Stimulated activated CD8-positive, alpha-beta memory T cell treated with anti-CD3 and anti-CD28 coated beads, Interleukin-4, amount 100 ng/mL, for 1 hour (primary cell): Measurements from ENCODE around the gene MACC1.

ENCODE experiments used
- DNase-seq, 2 donors: peaks; one replicate each; pipeline ENCODE4 v3.0.0-alpha.2; 2020; ENCODE audit warnings: low read depth in 2 of 2, low spot score in 1 of 2

The MACC1 gene

DNA sequence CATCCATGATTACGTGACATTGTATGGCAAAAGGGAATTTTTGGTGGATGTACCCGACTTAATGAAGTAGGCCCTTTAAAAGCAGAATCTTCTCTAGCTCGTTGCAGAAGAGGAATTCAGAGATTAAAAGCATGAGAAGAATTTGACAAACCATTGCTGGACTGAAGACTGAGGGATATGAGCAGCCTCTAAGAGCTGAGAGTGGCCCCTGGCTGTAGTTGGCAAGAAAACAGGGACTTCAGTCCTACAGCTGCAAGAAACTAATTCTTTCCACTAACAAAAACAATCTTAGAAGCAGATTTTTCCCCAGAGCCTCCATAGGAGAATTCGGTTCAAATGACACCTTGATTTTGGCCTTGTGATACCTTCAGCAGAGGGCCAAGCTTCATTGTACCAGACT is 34.1 kb downstream of the MACC1 start:
- no peak for DNase-seq

DNA sequence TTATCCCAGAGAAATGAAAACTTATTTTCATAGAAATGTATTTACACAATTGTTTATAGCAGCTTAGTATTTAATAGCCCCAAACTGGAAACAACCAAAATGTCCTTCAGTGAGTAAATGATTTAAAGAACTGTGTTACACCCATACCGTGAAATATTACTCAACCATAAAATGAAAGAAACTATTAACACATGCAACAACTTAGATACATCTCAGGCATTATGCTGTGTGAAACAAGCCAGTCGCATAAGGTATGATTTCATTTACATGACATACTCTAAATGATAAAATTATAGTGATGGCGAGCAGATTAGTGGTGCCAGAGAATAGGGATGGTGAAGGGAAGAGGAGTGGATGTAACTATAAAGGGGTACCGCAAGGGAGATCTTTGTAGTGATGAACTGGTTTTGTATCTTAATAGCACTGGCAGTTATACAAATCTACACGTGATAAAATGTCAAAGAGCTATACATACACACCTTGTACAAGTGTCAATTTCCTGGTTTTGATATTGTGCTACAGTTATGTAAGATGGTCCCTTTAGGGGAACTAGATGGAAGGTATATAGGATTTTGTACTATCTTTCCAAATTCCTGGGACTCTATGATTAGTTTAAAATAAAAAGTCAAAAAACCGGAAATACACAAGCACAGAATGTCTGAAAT is 40.5 kb downstream of the MACC1 start:
- no peak for DNase-seq

DNA sequence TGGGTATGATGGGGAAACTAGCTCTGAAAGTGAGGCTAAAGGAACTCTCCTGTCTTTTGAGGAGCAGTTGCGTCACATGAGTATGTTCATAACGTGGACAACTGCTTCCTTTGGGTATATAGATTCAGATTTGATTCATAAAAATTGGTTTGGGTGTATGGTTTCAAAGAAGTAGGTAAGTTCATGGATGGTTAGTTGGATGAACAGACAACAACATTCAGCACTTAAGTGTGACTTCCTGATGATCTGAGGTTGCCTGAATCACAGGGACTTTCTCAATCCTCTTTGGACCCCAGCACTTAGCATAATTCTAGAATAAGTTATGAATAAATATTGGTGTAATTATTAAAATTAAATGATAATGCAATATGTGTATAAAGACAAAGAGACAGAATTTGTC is 43.4 kb downstream of the MACC1 start:
- DNase-seq: no peak

DNA sequence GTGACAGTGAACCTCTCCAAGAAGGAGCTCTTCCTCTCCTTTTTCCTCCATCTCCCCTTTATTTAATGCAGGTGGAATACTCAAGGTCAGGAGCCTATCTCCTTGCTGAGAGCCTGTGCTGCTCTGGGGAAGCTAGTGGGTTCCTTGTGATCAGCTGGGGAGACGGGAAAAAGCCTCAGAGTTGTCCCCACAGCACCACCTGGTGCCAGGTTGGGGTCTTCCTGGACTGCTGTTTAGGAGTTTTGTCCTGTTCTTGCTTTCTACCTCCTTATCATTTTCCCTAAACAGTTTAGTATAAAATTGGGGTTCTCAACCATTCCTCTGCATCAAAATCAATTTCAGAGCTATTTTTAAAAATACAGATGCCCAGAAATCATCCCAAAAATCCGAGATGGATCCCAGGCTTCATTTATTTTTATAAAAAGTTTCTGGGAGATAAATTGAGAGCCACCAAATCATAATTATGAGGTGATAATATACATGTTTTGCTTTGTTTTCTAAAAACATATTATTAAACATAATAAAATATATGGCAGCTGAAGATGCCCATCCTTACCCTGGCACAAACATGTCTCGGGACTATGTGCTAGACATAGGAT is 44.3 kb downstream of the MACC1 start:
- DNase-seq: no peak

DNA sequence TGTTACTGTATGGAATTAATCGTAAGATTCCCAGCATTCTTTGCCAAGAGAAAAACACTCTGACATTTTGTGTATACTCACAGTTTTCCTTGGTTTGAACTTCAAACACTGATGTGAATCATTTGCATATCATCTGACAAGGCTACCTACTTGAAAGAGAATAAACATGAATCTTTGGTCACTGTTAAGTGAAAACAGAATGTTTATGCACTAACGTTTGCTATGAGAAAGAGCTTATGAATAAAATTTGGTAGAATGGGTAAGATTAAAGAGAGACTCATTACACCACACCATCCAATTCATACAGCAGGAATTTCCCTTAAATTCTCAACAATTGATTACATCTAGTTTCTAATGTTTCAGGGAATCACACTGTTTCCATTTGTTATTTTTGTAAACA is 46.6 kb downstream of the MACC1 start:
- DNase-seq: no peak

DNA sequence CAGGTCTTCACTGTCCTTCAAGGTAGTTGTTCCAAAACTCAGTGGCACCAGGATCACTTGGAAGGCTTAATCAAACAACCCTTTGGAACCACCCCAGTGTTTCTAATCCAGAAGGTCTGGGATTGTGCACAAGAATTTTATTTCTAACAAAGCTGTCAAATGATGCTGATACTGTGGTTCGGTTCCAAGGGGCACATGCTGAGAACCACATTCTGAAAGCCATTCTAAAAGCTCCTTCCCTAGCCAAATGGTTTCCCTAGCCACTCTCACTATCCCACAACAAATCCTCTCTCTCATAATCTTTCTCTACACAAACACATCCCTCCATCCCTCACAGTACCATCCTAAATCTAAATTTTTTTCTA is 52.1 kb downstream of the MACC1 start:
- no peak for DNase-seq

DNA sequence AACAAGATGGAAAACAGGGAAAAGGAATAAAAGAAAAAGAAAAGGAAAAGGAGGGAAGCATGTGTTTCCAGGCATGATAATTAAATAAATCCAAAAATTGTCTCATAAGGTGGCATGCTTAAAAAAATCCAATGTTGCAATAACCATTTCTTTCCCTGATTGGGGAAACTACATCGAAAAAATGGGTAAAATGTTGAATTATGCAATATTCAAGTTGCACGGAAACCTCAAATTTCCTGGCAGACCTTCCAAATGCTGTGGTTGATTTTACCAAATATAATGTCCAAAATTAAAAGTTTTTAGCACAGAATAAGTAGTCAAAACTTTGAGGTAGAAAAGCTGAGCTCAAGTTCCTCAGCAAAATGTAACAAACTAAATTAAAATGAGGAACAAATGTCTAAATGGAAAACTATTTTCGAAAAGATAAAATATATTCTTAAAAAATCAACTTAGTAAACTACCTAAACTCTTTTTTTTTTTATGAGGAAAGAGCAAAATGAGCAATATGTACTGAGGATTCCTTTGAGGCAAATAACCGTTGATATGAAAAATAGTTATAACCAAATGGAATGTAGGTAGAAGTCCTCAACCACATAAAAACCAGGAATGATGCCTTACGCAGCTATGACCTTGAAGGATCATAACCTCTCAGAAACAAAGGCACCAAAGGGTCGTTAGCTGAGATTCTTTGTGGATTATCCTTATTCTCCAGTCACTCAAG is 52.6 kb downstream of the MACC1 start:
- no peak for DNase-seq

DNA sequence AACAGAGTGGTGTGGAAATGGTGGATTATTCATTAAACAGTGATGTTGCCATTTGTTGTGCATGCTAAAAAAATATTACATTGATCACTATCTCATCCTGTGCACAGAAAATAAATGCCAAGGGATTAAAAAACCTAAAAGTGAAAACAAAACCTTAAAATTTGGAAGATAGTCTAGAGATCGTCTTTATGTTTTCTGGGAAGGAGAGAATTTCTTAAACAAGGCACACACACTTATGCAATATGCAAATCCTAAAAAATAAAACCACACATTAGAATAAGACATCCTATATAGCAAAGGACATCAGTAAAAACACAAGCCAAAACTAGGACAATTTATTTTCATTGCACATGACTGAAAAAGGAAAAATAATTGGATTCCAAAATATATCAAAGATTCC is 54.5 kb downstream of the MACC1 start:
- no peak for DNase-seq

DNA sequence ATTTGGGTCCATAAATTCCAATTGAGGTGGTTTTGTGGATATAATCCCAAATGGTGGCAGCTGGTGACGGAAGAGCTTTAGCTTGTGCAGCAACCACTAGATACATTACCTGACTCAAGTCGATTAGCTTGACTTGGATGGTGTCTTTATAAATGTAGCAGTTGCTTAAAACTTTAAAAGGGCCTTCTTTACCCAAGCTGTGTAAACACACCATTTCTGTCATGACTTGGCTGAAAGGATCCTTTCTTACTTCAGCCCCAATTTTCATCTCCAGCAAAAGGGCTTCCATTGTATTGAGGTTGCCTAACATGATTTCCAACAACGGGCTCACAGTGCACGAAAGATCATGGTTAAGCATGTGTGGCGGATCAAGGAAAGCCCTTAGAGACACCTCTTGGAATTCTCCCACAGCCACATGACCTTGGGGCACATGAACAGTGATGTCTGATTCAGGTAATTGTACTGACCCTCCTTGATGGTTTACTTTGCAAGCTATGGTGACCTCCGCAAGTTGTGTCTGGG is 57.9 kb downstream of the MACC1 start:
- no peak for DNase-seq

DNA sequence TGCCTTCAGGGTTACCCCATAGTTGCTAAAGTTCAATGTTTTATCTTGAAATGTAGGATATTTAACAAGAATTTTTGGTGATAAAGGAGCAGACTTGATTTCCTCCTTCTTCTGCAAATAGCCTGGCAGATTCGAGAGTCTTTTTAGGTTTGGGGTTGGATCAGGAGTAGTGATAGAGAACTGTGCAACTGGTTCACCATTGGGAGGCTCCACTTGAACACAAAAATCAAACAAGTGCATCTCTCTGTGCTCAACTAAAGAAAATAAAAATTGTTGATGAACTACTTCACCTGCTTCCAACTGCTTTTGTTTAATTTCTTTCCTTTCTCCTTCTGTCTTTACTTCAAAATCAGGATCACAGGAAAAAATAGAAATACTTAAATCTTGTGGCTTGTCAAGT is 58.5 kb downstream of the MACC1 start:
- no peak for DNase-seq

DNA sequence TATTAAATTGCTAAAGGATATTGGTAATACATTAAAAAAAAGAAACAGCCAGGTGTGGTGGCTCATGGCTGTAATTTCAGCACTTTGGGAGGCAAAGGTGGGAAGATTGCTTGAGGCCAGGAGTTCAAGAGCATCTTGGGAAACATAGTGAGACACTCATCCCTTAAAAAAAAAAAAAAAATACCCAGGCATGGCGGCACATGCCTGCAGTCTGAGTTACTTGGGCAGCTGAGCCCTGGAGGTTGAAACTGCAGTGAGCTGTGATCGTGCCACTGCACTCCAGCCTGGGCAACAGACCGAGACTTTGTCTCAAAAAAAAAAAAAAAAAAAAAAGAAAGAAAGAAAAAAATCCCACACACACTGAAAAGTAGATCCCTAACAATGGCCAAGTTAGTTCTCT is 59.7 kb downstream of the MACC1 start:
- no peak for DNase-seq

DNA sequence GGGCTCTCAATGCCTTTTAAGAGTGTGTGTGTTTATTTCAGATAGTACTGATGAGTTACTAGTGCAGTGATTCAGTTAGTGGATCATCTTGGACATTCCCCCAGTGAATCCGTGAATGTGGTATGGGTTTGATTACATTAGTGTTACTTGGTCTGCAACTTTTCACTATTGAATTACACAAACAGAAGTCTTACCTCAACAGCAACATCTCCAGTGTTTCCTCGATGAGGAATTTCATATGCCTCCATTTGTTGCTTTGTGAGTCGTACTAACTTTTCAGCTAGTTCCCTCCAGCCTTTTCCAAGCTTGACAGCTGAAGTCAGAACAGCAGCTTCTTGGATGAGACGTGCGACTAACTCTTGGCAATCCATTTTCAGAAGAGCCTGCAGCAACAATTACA is 63.2 kb downstream of the MACC1 start:
- no peak for DNase-seq

DNA sequence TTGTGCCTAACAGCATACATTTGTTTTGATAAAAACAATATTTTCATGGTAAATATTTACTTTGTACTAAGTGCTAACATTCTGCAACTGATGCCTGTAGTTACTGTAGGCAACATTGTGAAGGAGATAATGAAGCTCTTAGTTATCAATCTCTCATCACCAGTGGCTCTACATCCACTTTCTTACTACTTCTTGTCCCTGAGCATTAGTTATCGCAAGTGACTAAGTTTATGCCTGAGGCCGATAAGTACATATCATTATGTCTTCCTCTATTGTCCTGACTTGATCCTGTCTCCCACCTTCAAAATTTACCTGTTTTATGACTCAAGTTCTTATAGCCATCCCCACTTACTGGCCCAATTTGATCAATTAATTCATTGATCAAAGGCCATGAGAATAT is 63.6 kb downstream of the MACC1 start:
- no peak for DNase-seq

DNA sequence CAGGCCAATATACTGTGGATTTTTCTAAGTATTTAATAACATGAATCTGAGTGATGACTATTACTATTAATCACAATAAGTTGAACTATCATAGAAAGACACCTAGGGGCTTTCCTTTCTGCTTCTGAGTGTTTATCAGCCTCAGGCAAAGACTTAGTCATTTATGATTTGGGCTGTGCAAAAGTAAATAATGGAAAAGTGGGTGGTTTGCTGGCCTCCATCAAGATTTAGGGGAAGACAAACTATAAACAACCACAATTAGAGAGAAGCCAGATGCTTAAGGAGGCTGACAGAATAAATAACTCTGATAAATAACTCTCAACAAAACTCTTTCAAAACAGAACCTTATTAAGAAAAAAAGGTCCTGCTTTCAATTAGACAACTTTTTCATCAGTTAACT is 64.7 kb downstream of the MACC1 start:
- no peak for DNase-seq

DNA sequence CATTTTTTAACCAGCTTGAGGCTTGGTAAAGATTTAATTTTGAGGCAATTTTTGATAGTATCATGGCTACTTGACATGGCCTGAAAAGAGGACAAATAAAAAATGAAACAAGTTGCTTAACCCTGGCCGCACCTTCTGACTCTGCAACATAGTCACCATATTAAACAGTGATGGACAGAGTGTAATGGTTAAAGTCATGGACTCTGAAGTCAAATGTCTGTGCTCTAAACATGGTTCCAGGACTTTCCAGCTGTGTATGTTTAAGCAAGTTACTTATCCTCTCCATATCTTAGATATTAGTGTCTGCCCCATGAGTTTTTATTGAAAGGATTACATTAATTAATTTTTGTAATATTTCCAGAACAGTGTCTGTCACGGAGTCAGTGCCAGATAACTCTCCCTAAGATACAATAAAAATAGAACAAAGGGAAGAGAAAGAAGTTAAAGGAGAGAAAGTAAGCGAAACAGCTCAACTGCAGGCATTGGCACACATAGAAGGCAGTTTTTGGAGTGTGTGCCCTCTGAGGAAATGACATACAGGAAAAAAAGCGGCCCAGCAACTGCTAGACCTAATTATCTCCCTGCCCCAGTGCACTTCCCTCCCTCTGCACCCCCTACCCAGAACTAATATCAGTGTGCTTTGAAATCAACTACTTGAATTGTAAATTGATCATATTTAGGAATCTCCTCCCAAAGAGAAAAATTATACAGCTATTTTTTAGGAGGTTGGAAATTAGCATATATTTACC is 65.3 kb downstream of the MACC1 start:
- DNase-seq: no peak

DNA sequence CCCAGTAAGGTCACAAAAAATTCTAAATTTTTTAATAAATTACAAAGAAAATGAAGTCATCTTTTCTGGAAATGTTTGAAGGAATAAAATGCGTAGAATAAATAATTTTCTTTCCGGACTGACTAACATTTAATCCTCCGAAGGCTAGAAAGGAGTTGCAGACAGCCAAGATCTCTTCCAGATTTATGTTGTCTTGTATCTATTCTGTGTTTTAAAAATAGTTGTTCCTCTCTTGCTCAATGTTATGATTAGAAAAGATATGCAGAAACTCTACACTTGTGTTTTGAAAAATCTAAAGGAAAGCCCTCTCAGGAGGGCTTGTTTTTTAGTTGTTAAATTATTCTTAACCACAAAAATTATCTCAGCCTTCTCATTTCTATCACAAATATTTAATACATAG is 70.7 kb downstream of the MACC1 start:
- DNase-seq: no peak

DNA sequence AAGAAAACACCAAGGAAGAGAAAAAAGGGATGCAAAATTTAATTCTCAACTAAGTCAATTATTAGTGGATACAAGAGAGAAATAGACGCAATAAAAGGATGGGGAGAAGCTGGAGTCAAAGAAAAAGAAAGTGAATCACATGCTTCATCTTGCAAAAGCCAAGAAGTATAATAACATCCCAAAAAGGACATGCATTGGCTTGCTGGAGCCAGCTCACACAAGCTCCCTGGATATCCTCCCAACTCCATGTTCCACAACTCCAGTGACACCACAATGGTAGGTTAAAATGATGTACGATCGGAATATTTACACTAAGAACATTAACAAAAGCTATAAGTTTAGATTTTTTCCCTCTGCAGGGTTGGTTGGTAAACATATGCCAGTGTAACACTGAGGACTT is 72.4 kb downstream of the MACC1 start:
- DNase-seq: no peak

DNA sequence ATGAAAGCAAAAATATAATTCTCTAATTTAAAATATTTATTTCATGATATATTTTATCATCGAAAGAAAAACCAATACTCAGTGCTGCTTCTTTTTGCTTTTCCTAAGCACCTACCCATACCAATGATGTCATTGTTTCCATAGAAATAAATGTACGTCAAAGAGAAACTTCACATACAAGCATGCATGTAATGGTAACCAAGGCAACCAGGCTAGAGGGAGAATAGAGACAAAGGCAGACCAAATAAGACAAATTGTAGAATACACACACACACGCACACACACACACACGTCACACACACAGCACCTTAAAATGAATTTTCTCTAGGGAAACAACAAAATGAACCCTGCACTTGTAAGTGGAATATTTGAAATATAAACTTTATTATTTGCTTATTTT is 75.5 kb downstream of the MACC1 start:
- DNase-seq: no peak

DNA sequence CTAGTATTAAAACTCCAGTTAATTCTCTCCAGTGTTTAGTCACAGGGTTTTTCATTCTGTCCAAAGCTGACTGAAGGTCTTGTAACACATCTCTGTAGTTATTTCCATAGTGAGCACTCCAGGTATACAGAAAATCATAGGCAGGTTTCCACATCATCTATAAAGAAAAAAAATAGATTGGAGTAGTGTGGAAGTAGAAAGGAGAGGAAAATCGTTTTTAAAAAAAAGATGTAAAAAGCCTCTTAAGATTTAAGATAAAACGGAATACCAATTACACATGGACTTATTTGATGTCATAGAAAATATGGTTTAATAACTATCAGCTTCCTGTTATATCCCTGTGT is 76.2 kb downstream of the MACC1 start:
- DNase-seq: no peak

DNA sequence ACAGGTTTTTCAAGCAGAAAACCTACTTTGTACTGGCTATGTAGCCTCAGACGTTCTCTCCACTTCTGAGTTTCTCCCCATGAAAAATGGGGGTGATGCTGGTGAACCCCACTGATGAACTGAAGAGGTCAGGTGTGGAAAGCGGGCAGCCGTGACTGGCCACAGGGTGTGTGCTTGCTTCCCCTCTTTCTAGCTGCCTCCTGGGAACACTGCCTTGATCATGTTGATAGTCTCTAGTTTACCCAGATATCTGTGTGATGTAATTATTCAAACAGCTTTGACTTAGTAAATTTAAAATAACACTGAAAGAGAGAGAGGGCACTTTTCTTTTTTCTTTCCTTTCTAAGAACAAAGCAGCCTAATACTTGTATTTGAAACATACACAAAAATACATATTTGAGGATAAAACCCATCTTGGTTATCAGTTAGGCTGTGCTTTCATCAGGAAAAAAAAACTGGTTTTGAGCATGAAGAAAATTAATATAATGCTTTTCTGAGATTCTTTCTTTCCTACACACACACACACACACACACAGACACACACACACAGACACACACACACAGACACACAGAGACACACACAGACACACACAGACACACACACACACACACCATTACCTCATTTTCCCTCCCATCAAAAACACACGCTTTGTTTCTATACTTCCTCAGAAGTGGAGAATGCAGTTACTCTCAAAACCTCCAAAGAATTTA is 76.7 kb downstream of the MACC1 start:
- no peak for DNase-seq

DNA sequence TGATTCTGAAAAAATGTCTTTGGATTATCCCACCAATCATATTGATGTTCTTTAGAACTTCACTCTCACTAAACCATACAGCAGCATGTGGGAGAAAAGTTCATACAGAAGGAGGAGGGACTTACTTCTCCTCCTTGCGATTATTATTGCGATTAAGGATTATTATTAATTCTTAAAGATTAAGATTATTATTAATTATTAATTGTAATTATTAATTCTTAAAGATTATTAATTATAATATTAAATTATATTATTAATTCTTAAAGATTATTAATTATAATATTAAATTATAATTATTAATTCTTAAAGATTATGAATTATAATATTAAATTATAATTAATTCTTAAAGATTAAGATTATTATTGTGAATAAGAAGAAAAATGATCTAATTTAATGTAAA is 80.5 kb downstream of the MACC1 start:
- DNase-seq: no peak
